Prostate gland (tissue), 2 donors: ENCODE measurements around the gene KSR2.

Experiments used
- POLR2AphosphoS5 ChIP-seq: sonication (generic); formaldehyde crosslinking; IDR thresholded peaks from one replicate; pipeline ENCODE4 v1.6.1; 2017; ENCODE audit warnings: antibody characterized with exemption
- TF ChIP-seq, protein P1 (sequence below), 4 experiments: fragments of 200-600 bp in 2 of 4; fragments of 450-650 bp in 2 of 4; sonication (generic) in 2 of 4; IDR thresholded peaks; 1 replicate in 3 of 4; 2 replicates in 1 of 4; pipeline ENCODE4 v1.5.1; 2016 to 2019; ENCODE audit warnings: antibody characterized with exemption in 4 of 4, mild to moderate bottlenecking in 2 of 4, moderate library complexity in 2 of 4

DNA sequence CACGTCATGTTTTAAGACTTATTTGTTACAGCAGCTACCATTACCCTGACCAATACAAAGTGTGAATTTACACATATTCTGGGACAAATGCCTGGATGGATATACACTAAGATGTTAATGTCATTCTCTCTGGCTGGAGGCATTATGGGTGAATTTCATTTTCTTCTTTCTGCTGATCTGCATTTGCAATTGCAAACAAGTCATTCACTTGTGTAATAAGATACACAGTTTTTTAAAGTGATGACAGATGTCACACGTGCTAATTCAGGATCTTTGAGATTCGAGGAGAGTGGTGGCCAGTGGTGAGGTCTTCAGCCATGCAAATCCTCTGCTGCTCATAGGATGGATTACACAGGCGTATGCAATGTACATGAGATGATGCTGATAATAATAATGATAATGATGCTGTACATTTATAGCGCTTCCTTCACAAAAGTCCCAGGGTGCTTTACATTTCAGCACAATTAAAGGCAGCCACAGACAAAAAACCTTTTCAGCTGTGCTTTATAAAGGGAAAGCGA is 451.5 kb downstream of the KSR2 start:
- TF ChIP-seq, protein P1, sequence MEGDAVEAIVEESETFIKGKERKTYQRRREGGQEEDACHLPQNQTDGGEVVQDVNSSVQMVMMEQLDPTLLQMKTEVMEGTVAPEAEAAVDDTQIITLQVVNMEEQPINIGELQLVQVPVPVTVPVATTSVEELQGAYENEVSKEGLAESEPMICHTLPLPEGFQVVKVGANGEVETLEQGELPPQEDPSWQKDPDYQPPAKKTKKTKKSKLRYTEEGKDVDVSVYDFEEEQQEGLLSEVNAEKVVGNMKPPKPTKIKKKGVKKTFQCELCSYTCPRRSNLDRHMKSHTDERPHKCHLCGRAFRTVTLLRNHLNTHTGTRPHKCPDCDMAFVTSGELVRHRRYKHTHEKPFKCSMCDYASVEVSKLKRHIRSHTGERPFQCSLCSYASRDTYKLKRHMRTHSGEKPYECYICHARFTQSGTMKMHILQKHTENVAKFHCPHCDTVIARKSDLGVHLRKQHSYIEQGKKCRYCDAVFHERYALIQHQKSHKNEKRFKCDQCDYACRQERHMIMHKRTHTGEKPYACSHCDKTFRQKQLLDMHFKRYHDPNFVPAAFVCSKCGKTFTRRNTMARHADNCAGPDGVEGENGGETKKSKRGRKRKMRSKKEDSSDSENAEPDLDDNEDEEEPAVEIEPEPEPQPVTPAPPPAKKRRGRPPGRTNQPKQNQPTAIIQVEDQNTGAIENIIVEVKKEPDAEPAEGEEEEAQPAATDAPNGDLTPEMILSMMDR (IDR thresholded peaks at IDR 0.05), result no peak
- TF ChIP-seq POLR2AphosphoS5, result no peak
